ENCODE measurements around the gene FKBP15. TPM values are rescaled to one million over a fixed set of nuclear protein-coding genes. Genes with fewer than 3 reads are reported as not detected.

The FKBP15 gene
- total RNA-seq, 1 experiment from 2014 or later = 17.6 TPM

- in situ Hi-C loops (cut with HindIII; ENCODE audit: low pct_unique_long_range_greater_than_20kb, low sequenced_read_pairs) (no loop called here), intact Hi-C loops (cut with micrococcal nuclease; ENCODE audit: unreplicated experiment) (no loop called here)
- Histone ChIP-seq H3K4me3 (ENCODE audit: low read depth in 2 of 2, low read length in 2 of 2) (no peak overlapping the region), H3K4me1 (ENCODE audit: control insufficient read depth, insufficient read depth, low read length) (no peaks in the 10 kb centered on the region), H3K27ac (ENCODE audit: low read length) (no peak overlapping the region), H3K9me3 (ENCODE audit: control insufficient read depth, insufficient read depth, low read depth, low read length) (no peaks in the 10 kb centered on the region), H3K36me3 (ENCODE audit: control insufficient read depth, insufficient read depth, low read length) (no peaks in the 10 kb centered on the region), H3K27me3 (ENCODE audit: control insufficient read depth, insufficient read depth, low read length) (peaks cover 2% of the 10 kb centered on the region; the same call in 1 of the 2 replicates)
- no TSS peak for BruUV-seq (replicated peaks)
- no peak for DNase-seq (ENCODE audit: low read depth, low spot score)
- no peak for ATAC-seq
- no peak for TF ChIP-seq CTCF (IDR thresholded peaks at IDR 0.05)
- no peak for TF ChIP-seq POLR2AphosphoS5 (IDR thresholded peaks at IDR 0.05; ENCODE audit: low read depth, low read length)
- TF ChIP-seq REST (IDR thresholded peaks at IDR 0.05; ENCODE audit: insufficient read depth in 1 of 2, low read depth in 2 of 2, low read length in 1 of 2) = no peak
- TF ChIP-seq TCF7L2 (IDR thresholded peaks at IDR 0.05; ENCODE audit: low read depth, low read length) = no peak
- TF ChIP-seq SIN3A (IDR thresholded peaks at IDR 0.05; ENCODE audit: borderline replicate concordance, insufficient read depth, low read depth, low read length) = no peak
- CTCF ChIA-PET = no interaction called here
- POLR2A ChIA-PET = no interaction called here
Observed at GRCh38 chr9:113139225-113139829, 81.8 kb downstream of the FKBP15 start.

- CTCF ChIA-PET = no interaction called here
- TF ChIP-seq POLR2AphosphoS5 (IDR thresholded peaks at IDR 0.05; ENCODE audit: low read depth, low read length) (no peak), SIN3A (IDR thresholded peaks at IDR 0.05; ENCODE audit: borderline replicate concordance, insufficient read depth, low read depth, low read length) (no peak), TCF7L2 (IDR thresholded peaks at IDR 0.05; ENCODE audit: low read depth, low read length) (no peak), CTCF (IDR thresholded peaks at IDR 0.05) (no peak), REST (IDR thresholded peaks at IDR 0.05; ENCODE audit: insufficient read depth in 1 of 2, low read depth in 2 of 2, low read length in 1 of 2) (no peak)
- Histone ChIP-seq H3K27ac (ENCODE audit: low read length) (no peak overlapping the region), H3K27me3 (ENCODE audit: control insufficient read depth, insufficient read depth, low read length) (peaks cover under 1% of the 10 kb centered on the region; the same call in 1 of the 2 replicates), H3K4me1 (ENCODE audit: control insufficient read depth, insufficient read depth, low read length) (no peaks in the 10 kb centered on the region), H3K36me3 (ENCODE audit: control insufficient read depth, insufficient read depth, low read length) (no peaks in the 10 kb centered on the region), H3K4me3 (ENCODE audit: low read depth in 2 of 2, low read length in 2 of 2) (no peak overlapping the region), H3K9me3 (ENCODE audit: control insufficient read depth, insufficient read depth, low read depth, low read length) (no peaks in the 10 kb centered on the region)
- in situ Hi-C loops (cut with HindIII; ENCODE audit: low pct_unique_long_range_greater_than_20kb, low sequenced_read_pairs) (no loop called here), intact Hi-C loops (cut with micrococcal nuclease; ENCODE audit: unreplicated experiment) (no loop called here)
- no peak for ATAC-seq
- POLR2A ChIA-PET = no interaction called here
- no TSS peak for BruUV-seq (replicated peaks)
- no peak for DNase-seq (ENCODE audit: low read depth, low spot score)
Observed at GRCh38 chr9:113138760-113139159, 82.3 kb downstream of the FKBP15 start.
